Measurements from ENCODE around the gene ASPSCR1. TPM values are rescaled to one million over a fixed set of nuclear protein-coding genes. Genes with fewer than 3 reads are reported as not detected.

ASPSCR1 gene
- 14.5 TPM for polyA plus RNA-seq (2012; ENCODE audit: low read depth, missing spikeins)

- peak; percentile 73 for TF ChIP-seq POLR2AphosphoS5 (IDR thresholded peaks at IDR 0.05; ENCODE audit: low read depth, low read length)
- peak; percentile 53 for TF ChIP-seq PAX5 (IDR thresholded peaks at IDR 0.05; ENCODE audit: insufficient read depth, low read length, severe bottlenecking)
- peak; percentile 37 for TF ChIP-seq SPI1 (IDR thresholded peaks at IDR 0.05; ENCODE audit: low read depth, low read length)
- peak; percentile 80 for TF ChIP-seq POLR2A (IDR thresholded peaks at IDR 0.05; ENCODE audit: low read depth, low read length)
- peak; percentile 92 for TF ChIP-seq TAF1 (IDR thresholded peaks at IDR 0.05; ENCODE audit: low read depth, low read length)
- TF ChIP-seq POU2F2 (IDR thresholded peaks at IDR 0.05; ENCODE audit: low read depth, low read length) = 0 out of 2 replicates have a peak, but pooled peaks have one; percentile 46
- DNase-seq (ENCODE audit: insufficient read length, low spot score) (peak; percentile 90), FAIRE-seq (peak; percentile 94)
Measured at GRCh38 chr17:81977211-81977808, at the start of gene ASPSCR1. ASPSCR1 (plus strand) TSS chr17:81977629; CDS start chr17:81977647, 18 bp downstream.

DNA sequence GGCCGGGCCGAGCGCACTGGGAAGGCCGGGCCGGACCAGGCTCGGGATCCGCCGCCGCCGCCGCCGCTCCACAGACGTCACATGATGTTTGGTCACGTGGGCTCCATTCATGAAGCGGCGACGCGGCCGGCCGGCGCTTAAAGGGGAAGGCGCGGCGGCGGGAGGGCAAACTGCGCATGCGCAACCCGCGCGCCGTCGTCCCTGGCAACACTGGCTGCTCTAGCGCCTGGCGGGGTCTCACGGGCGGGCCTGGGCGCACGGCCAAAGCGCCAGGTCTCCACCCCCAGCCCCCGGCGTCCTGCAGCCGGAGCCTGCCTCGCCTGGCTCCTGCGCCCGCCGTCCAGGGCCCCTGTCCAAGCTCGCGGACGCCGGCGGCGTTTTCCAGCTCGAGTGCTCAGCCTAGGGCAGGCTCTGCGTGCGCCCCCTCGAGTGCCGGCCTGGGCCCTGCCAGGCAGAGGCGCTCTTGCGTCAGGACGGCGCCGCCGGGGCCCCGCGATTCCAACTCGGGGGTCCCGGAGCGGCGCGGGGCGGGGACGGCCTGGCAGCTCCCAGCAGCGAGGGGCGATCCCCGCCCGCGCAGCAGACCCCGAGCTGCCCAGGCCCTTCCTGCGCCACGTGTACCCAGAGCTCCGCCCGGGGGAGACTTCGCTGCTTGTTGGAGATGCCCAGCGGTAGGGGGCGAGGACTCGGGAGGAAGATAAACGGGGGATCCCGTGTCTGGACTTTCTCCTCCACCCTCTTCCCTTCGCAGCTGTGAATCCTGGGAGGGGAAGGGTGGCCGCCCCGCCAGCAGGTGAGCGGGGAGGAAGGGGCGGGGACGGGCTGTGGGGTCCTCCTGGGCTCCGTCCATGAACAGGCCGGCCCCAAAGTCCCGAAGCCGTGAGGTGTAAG lies 49.5 kb upstream of the ASPSCR1 start, which contains the start of gene MAFG:
MAFG (minus strand) TSS at position 83 of the 891 bp plus-strand sequence. CDS start 4,550 bp downstream, outside the sequence.
- TF ChIP-seq SPI1 (IDR thresholded peaks at IDR 0.05; ENCODE audit: low read depth, low read length) (0 out of 2 replicates have a peak, but pooled peaks have one; percentile 14), POU2F2 (IDR thresholded peaks at IDR 0.05; ENCODE audit: low read depth, low read length) (no peak)
- DNase-seq (ENCODE audit: insufficient read length, low spot score) (peak; percentile 99), FAIRE-seq (peak; percentile 99)

DNA sequence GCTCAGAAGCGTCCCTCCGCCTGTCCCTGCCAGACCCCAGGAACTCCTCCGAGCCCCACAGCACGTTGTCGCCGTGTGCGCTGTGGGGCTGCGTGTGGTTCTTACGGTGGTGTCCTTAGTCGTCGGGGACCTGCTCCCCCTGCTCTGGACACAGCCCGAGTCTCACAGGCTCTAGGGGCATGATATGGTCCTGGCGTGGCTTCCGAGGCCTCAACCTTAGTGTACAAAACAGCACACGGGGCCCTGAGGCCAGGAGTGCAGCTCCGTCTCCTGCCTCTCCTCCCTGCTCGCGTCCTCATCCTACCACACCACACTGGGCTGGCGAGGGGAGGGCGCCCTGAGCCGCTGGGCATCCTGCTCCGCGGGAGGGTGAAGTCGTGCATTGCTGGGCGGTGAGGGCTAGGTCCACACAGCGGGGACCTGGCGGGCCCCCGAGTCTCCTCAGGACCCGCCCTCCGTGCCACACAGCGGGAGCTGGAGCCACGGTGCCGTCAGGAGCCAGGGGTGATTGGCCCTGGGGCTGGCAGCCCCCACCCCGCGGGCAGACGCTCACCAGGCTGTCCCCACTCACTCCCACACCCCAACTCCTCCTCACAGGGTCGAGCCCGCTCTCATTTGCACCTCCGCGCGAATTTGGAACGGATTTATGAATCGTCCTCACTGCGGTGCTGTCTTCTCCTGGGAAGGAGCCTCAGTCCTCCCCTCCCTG lies 48.7 kb upstream of the ASPSCR1 start:
- peak; percentile 69 for FAIRE-seq
- DNase-seq (ENCODE audit: insufficient read length, low spot score) = no peak
- TF ChIP-seq POLR2AphosphoS5 (IDR thresholded peaks at IDR 0.05; ENCODE audit: low read depth, low read length) (no peak), POU2F2 (IDR thresholded peaks at IDR 0.05; ENCODE audit: low read depth, low read length) (no peak), SPI1 (IDR thresholded peaks at IDR 0.05; ENCODE audit: low read depth, low read length) (no peak), TAF1 (IDR thresholded peaks at IDR 0.05; ENCODE audit: low read depth, low read length) (no peak), POLR2A (IDR thresholded peaks at IDR 0.05; ENCODE audit: low read depth, low read length) (no peak), PAX5 (IDR thresholded peaks at IDR 0.05; ENCODE audit: insufficient read depth, low read length, severe bottlenecking) (no peak)

DNA sequence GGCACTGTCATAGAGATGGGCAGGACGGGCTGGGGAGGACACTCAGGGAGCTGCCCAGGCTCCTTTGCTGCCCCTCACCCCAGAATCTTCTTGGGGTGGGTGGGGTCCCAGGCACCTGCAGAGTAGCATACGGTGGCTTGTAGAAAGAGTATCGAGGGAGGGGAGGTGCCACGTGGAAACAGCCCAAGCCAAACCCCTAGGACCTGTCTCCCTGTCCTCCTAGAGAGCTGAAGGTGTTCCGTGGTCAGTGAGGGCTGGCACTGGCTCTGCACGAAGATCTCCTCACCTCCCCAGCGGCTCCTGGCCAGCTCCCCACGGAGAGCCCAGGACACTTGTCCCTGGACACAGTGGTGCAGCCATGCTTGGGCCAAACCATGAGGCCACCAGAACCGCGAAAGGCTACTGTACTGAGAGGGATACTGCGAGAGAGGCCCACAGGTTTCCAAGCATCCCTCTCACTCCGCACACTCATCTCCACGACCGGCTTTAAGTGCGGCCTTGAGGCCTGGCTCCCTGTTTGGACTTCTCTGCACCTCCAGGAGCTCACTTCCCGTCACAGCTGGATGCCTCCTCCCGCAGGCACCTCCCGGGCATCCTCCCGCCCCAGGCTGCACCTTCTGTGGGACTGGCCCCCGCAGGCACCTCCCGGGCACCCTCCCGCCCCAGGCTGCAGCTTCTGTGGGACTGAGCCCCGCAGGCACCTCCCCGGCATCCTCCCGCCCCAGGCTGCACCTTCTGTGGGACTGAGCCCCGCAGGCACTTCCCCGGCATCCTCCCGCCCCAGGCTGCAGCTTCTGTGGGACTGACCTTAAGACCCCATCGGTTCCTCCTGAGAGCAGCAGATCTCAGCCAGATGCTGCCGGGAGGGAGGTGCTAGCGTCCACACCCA lies 47.9 kb upstream of the ASPSCR1 start:
- DNase-seq (ENCODE audit: insufficient read length, low spot score) (no peak), FAIRE-seq (no peak)
- no peak for TF ChIP-seq TAF1 (IDR thresholded peaks at IDR 0.05; ENCODE audit: low read depth, low read length)
- TF ChIP-seq POU2F2 (IDR thresholded peaks at IDR 0.05; ENCODE audit: low read depth, low read length) = no peak
- no peak for TF ChIP-seq PAX5 (IDR thresholded peaks at IDR 0.05; ENCODE audit: insufficient read depth, low read length, severe bottlenecking)
- no peak for TF ChIP-seq SPI1 (IDR thresholded peaks at IDR 0.05; ENCODE audit: low read depth, low read length)
- TF ChIP-seq POLR2AphosphoS5 (IDR thresholded peaks at IDR 0.05; ENCODE audit: low read depth, low read length) = no peak
- TF ChIP-seq POLR2A (IDR thresholded peaks at IDR 0.05; ENCODE audit: low read depth, low read length) = no peak

DNA sequence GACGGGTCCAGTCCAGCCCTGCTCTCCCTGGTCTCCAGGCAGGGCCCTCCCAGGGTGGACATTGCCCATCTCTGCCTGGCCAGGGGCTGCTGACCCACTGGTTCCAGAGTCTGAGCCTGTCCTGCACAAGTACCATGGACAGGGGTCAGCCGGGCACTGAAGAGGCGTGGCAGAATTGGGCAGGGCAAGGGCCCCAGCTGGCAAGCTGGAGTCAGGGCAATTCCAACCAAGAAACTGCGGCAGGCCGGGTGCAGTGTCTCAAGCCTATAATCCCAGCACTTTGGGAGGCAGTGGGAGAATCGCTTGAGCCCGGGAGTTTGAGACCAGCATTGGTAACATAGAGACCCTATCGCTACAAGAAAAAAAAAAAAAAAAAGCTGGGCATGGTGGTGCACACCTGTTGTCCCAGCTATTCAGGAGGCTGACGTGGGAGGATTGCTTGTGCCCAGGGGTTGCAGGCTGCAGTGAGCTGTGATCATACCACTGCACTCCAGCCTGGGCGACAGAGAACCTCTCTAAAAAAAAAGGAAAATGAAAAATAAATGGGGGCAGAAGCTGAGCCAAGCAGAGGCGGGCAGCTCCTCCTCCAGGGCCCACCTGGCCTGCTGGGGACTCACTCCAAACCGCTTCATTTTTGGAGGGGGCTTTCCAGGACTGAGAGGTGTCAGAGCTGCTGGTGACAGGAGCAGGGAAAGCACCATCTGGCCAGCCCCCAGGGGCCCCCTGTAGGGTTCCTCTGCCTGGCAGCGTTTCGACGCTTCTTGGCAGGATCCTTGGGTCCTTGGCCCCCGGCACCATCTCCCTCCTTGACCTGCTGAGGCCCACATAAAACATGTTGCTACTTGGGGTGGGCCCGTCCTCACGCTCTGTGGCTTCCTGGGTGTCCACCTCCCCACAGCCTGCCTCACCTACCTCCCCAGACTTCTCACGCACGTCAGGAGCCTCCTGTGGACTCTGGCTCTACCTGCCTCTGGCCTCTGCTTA lies 47.0 kb upstream of the ASPSCR1 start:
- TF ChIP-seq POU2F2 (IDR thresholded peaks at IDR 0.05; ENCODE audit: low read depth, low read length) (no peak), POLR2AphosphoS5 (IDR thresholded peaks at IDR 0.05; ENCODE audit: low read depth, low read length) (no peak), POLR2A (IDR thresholded peaks at IDR 0.05; ENCODE audit: low read depth, low read length) (no peak), PAX5 (IDR thresholded peaks at IDR 0.05; ENCODE audit: insufficient read depth, low read length, severe bottlenecking) (no peak), TAF1 (IDR thresholded peaks at IDR 0.05; ENCODE audit: low read depth, low read length) (no peak), SPI1 (IDR thresholded peaks at IDR 0.05; ENCODE audit: low read depth, low read length) (no peak)
- no peak for FAIRE-seq
- no peak for DNase-seq (ENCODE audit: insufficient read length, low spot score)

DNA sequence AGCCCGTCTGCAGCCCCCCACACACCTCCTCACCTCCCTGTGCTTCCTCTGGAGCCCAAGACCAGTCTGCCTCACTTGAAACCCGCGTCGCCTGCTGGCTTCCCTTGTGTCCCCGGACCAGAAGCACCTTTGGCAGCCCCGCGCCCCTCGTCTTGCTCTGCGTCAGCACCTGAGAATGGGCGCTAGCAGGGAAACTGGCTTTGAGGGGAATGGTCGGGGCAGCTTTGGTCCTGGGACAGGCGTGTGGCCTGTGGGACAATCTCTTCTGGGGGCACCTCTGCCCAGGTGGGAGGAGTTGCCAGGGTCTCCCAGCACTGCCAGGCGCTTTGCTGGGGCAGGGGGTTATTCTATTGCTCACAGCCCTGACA lies 46.3 kb upstream of the ASPSCR1 start:
- no peak for DNase-seq (ENCODE audit: insufficient read length, low spot score)

DNA sequence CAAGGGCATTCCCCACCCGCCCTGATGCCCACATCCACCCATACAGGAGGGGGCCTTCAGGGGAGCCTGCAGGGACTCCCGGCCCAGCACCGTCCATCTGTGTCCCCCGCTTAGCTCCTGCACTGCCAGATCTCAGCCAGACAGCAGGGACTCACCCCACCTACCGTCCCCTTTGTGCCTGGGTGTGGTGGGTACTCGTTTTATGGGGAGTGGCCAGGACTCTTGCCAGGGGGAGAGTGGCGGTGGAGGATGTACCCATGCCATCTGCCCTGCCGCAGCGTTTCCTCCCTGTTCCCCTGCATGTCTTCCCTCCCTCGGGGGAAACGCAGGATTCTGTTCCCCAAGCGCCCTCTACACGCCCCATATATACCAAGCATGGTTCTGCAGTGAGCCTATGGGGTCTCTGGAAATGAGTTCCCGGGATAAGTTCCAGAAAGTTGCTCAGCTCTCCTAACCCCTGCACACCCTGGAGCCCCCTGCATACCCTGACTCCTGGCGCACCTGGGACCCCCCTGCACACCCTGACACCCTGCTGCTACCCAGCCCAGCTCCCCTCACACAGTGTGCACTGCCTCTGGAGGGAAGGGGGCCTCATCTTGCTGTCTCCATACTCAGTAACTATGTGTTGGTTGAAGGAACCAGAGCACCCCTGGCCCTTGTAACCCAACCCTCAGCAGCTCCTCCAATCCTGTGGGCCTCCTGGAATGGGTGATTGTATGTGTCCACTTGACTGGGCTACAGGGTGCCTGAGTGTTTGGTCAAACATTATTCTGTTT lies 45.7 kb upstream of the ASPSCR1 start:
- FAIRE-seq = peak; percentile 5
- TF ChIP-seq POU2F2 (IDR thresholded peaks at IDR 0.05; ENCODE audit: low read depth, low read length) = no peak
- no peak for TF ChIP-seq POLR2AphosphoS5 (IDR thresholded peaks at IDR 0.05; ENCODE audit: low read depth, low read length)
- no peak for TF ChIP-seq POLR2A (IDR thresholded peaks at IDR 0.05; ENCODE audit: low read depth, low read length)
- no peak for TF ChIP-seq TAF1 (IDR thresholded peaks at IDR 0.05; ENCODE audit: low read depth, low read length)
- TF ChIP-seq SPI1 (IDR thresholded peaks at IDR 0.05; ENCODE audit: low read depth, low read length) = no peak
- TF ChIP-seq PAX5 (IDR thresholded peaks at IDR 0.05; ENCODE audit: insufficient read depth, low read length, severe bottlenecking) = no peak
- no peak for DNase-seq (ENCODE audit: insufficient read length, low spot score)

More for the DNA sequence above, 46.3 kb upstream of the ASPSCR1 start:
- no peak for TF ChIP-seq PAX5 (IDR thresholded peaks at IDR 0.05; ENCODE audit: insufficient read depth, low read length, severe bottlenecking)
- no peak for TF ChIP-seq POU2F2 (IDR thresholded peaks at IDR 0.05; ENCODE audit: low read depth, low read length)
- TF ChIP-seq TAF1 (IDR thresholded peaks at IDR 0.05; ENCODE audit: low read depth, low read length) = no peak
- TF ChIP-seq SPI1 (IDR thresholded peaks at IDR 0.05; ENCODE audit: low read depth, low read length) = no peak
- TF ChIP-seq POLR2A (IDR thresholded peaks at IDR 0.05; ENCODE audit: low read depth, low read length) = no peak
- no peak for TF ChIP-seq POLR2AphosphoS5 (IDR thresholded peaks at IDR 0.05; ENCODE audit: low read depth, low read length)
- no peak for FAIRE-seq

Data from GM12891 (cell line).